AG09319 (cell line): Measurements from ENCODE around the gene THPO.

Source experiments
- DNase-seq: peaks from one replicate; pipeline ENCODE4 v3.0.0-alpha.2; 2010; ENCODE audit warnings: low read depth; ENCODE audit errors: extremely low read depth
- CTCF ChIP-seq: IDR thresholded peaks from 2 replicates; pipeline ENCODE4 v1.5.1; 2011; ENCODE audit warnings: low read depth, mild to moderate bottlenecking, inconsistent platforms, low read length, moderate library complexity

THPO gene

GRCh38 chr3:184355261-184356040 is 22.6 kb downstream of the THPO start:
- TF ChIP-seq CTCF = no peak
- DNase-seq = no peak

GRCh38 chr3:184354754-184355153 is 23.3 kb downstream of the THPO start:
- TF ChIP-seq CTCF = no peak
- no peak for DNase-seq

- DNase-seq = no peak
- TF ChIP-seq CTCF = peak; percentile 76
Measured at GRCh38 chr3:184354121-184354728, 23.8 kb downstream of the THPO start.

- TF ChIP-seq CTCF = no peak
- DNase-seq = no peak
Measured at GRCh38 chr3:184353546-184353941, 24.5 kb downstream of the THPO start.

GRCh38 chr3:184352897-184353545 is 25.0 kb downstream of the THPO start:
- DNase-seq = no peak
- TF ChIP-seq CTCF = no peak

GRCh38 chr3:184352149-184352785 is 25.7 kb downstream of the THPO start:
- no peak for TF ChIP-seq CTCF
- no peak for DNase-seq
